Keratinocyte (primary cell): ENCODE results near the gene ZNF185. TPM values are rescaled to one million over a fixed set of nuclear protein-coding genes. Genes with fewer than 3 reads are reported as not detected.

Experiments
- DNase-seq: peaks from one replicate; pipeline ENCODE4 v3.0.0-alpha.2; 2011; ENCODE audit warnings: low read depth, missing footprints, low spot score
- FAIRE-seq: peaks from 2 replicates; lab custom pipeline; 2011; peaks lifted over from hg19 to GRCh38; lab: Jason Lieb, UNC
- H2AFZ ChIP-seq: 2 replicates; pipeline ENCODE4 v1.6.0; 2012; ENCODE audit warnings: low read length, control low read depth, inconsistent platforms; ENCODE audit not compliant: control insufficient read depth
- H3K27ac ChIP-seq: 2 replicates; pipeline ENCODE4 v1.5.1; 2011; ENCODE audit warnings: low read length; ENCODE audit not compliant: control insufficient read depth, insufficient read depth
- H3K27me3 ChIP-seq: 3 replicates; pipeline ENCODE4 v1.6.0; 2011; ENCODE audit warnings: low read length; ENCODE audit not compliant: control insufficient read depth, insufficient read depth; ENCODE audit errors: extremely low read depth
- H3K36me3 ChIP-seq, 2 experiments: 2 replicates in 1 of 2; 3 replicates in 1 of 2; pipeline ENCODE4 v1.5.1; 2011; ENCODE audit warnings: low read length in 2 of 2, mild to moderate bottlenecking in 1 of 2; ENCODE audit not compliant: control insufficient read depth in 2 of 2, insufficient read depth in 2 of 2; ENCODE audit errors: extremely low read depth in 1 of 2
- H3K4me1 ChIP-seq: 3 replicates; pipeline ENCODE4 v1.5.1; 2011; ENCODE audit warnings: low read length; ENCODE audit not compliant: control insufficient read depth, insufficient read depth; ENCODE audit errors: extremely low read depth
- H3K4me2 ChIP-seq: 3 replicates; pipeline ENCODE4 v1.6.0; 2011; ENCODE audit warnings: low read depth, low read length; ENCODE audit not compliant: control insufficient read depth, insufficient read depth; ENCODE audit errors: extremely low read depth
- H3K4me3 ChIP-seq, 3 experiments: fragments of 200-600 bp in 1 of 3; sonication (generic) in 1 of 3; 2 replicates in 2 of 3; 3 replicates in 1 of 3; pipeline ENCODE4 v1.5.1; 2011 to 2016; ENCODE audit warnings: low read length in 3 of 3, mild to moderate bottlenecking in 3 of 3, control low read depth in 2 of 3, inconsistent platforms in 1 of 3, low read depth in 1 of 3, mixed read lengths in 1 of 3, mixed run types in 1 of 3, moderate library complexity in 1 of 3; ENCODE audit not compliant: control insufficient read depth in 2 of 3, insufficient read depth in 2 of 3; ENCODE audit errors: extremely low read depth in 1 of 3
- H3K79me2 ChIP-seq: 2 replicates; pipeline ENCODE4 v1.6.0; 2012; ENCODE audit warnings: low read length; ENCODE audit not compliant: control insufficient read depth, insufficient read depth
- H3K9ac ChIP-seq: 3 replicates; pipeline ENCODE4 v1.6.0; 2011; ENCODE audit warnings: low read length; ENCODE audit not compliant: control insufficient read depth, insufficient read depth; ENCODE audit errors: extremely low read depth
- H3K9me1 ChIP-seq: 3 replicates; pipeline ENCODE4 v1.6.0; 2011; ENCODE audit warnings: low read length; ENCODE audit not compliant: control insufficient read depth, insufficient read depth; ENCODE audit errors: extremely low read depth
- H3K9me3 ChIP-seq: 2 replicates; pipeline ENCODE4 v1.5.1; 2012; ENCODE audit warnings: low read depth, low read length; ENCODE audit not compliant: control insufficient read depth
- H4K20me1 ChIP-seq: 3 replicates; pipeline ENCODE4 v1.6.0; 2011; ENCODE audit warnings: low read length; ENCODE audit not compliant: control insufficient read depth, insufficient read depth; ENCODE audit errors: extremely low read depth
- EZH2 ChIP-seq: IDR thresholded peaks from one replicate; pipeline ENCODE4 v1.6.1; 2012; ENCODE audit warnings: inconsistent platforms, mild to moderate bottlenecking, low read length, moderate library complexity
- dilution Hi-C: fragments of 300-500 bp; cut with MboI; formaldehyde crosslinking; loops from one replicate; pipeline ENCODE4 v1.7.0; 2020; ENCODE audit warnings: low sequenced_read_pairs; ENCODE audit not compliant: extremely low pct_ligation_motif_present
- polyA plus RNA-seq, 5 experiments: library from polyadenylated mRNA; depleted of rRNA in 3 of 5; stranded (reverse) in 3 of 5; stranded (forward) in 1 of 5; unstranded in 1 of 5; fragments of >200 nt; gene quantifications; 1 replicate in 1 of 5; 2 replicates in 3 of 5; 3 replicates in 1 of 5; pipeline versions ENCODE4 v1.2.1 to v1.2.3, GENCODE V29; 2011 to 2012; ENCODE audit warnings: missing spikeins in 2 of 5, low read depth in 1 of 5, low replicate concordance in 1 of 5
- TF ChIP-seq, protein P1 (sequence below), 3 experiments: IDR thresholded peaks in 1 of 3; conservative IDR thresholded peaks in 1 of 3; optimal IDR thresholded peaks in 1 of 3; 2 replicates in 2 of 3; 3 replicates in 1 of 3; pipeline versions ENCODE3 to v1.5.1; 2011; ENCODE audit warnings: low read length in 3 of 3, mild to moderate bottlenecking in 3 of 3, moderate library complexity in 2 of 3, control low read depth in 1 of 3, inconsistent platforms in 1 of 3; ENCODE audit not compliant: insufficient read depth in 2 of 3; ENCODE audit errors: extremely low read depth in 1 of 3

ZNF185 gene
- polyA plus RNA-seq, 1 donor (not counting 4 experiments of a cell fraction or from before 2014, with no cell fraction given), result 55.6 TPM

DNA sequence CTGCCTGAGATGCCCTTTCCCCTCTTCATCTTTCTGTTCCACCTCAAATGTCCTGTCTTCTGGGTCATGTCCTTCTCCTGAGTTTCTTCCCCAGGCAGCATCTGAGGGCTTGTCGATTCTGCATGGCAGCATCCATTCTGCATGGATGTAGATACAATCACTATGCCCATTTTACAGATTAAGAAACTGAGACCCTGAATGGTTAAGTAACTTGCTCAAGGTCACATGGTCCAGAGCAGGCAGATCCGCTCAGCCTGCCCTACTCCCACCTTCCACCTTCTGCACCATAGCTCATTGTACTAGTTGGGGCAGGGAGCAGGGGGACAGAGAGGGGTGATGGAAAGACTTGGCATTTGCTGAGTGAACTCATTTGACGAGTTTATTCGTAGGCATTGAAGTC, 32.0 kb downstream of the ZNF185 start:
- Histone ChIP-seq H3K9ac (no peak overlapping the region), H3K4me3 (no peak overlapping the region), H2AFZ (no peak overlapping the region), H3K4me2 (no peak overlapping the region), H3K9me3 (no peaks in the 10 kb centered on the region), H3K9me1 (no peaks in the 10 kb centered on the region), H3K36me3 (peaks cover 0 to 1% of the 10 kb centered on the region in 2 experiments), H3K79me2 (no peaks in the 10 kb centered on the region), H3K4me1 (peaks cover 3% of the 10 kb centered on the region), H3K27ac (no peak overlapping the region), H4K20me1 (no peaks in the 10 kb centered on the region), H3K27me3 (no peaks in the 10 kb centered on the region)
- FAIRE-seq (no peak), DNase-seq (no peak)
- dilution Hi-C loops, result no loop called here
- TF ChIP-seq, protein P1, sequence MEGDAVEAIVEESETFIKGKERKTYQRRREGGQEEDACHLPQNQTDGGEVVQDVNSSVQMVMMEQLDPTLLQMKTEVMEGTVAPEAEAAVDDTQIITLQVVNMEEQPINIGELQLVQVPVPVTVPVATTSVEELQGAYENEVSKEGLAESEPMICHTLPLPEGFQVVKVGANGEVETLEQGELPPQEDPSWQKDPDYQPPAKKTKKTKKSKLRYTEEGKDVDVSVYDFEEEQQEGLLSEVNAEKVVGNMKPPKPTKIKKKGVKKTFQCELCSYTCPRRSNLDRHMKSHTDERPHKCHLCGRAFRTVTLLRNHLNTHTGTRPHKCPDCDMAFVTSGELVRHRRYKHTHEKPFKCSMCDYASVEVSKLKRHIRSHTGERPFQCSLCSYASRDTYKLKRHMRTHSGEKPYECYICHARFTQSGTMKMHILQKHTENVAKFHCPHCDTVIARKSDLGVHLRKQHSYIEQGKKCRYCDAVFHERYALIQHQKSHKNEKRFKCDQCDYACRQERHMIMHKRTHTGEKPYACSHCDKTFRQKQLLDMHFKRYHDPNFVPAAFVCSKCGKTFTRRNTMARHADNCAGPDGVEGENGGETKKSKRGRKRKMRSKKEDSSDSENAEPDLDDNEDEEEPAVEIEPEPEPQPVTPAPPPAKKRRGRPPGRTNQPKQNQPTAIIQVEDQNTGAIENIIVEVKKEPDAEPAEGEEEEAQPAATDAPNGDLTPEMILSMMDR (optimal IDR thresholded peaks at IDR 0.05 in 1 of 3, IDR thresholded peaks at IDR 0.05 in 1 of 3, conservative IDR thresholded peaks at IDR 0.05 in 1 of 3; ENCODE audit: extremely low read depth in 1 of 3, insufficient read depth in 2 of 3, low read length in 3 of 3), result no peak
- TF ChIP-seq EZH2, result no peak

DNA sequence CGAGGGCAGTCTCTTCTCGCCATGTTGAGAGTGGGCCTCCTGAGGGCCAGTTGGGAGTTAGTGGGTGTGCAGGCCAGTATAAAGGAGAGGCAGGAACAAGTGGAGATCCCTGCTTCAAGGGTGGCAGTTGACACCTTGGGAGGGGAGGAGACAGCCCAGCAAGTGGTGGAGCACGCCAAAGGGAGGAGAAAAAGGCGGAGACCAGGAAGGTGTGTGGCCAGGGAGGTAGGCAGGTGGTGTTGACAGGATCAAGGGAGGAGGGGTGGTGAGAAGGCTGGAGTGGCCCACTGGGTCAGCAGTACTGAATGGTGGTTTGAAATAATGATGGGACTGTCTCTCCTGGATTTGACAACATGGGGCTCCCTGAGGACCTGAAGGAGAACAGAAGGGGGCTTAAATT, 32.6 kb downstream of the ZNF185 start:
- DNase-seq (no peak), FAIRE-seq (no peak)
- peaks cover 3% of the 10 kb centered on the region for H3K4me1 ChIP-seq
- no peak overlapping the region for H3K4me3 ChIP-seq
- H3K4me2 ChIP-seq, result no peak overlapping the region
- no peaks in the 10 kb centered on the region for H3K9me1 ChIP-seq
- H2AFZ ChIP-seq, result no peak overlapping the region
- H3K36me3 ChIP-seq, result peaks cover 0 to 1% of the 10 kb centered on the region in 2 experiments
- H4K20me1 ChIP-seq, result no peaks in the 10 kb centered on the region
- H3K9ac ChIP-seq, result no peak overlapping the region
- dilution Hi-C loops, result no loop called here
- no peaks in the 10 kb centered on the region for H3K27me3 ChIP-seq
- no peaks in the 10 kb centered on the region for H3K79me2 ChIP-seq
- no peak overlapping the region for H3K27ac ChIP-seq
- TF ChIP-seq EZH2, result no peak
- H3K9me3 ChIP-seq, result no peaks in the 10 kb centered on the region

DNA sequence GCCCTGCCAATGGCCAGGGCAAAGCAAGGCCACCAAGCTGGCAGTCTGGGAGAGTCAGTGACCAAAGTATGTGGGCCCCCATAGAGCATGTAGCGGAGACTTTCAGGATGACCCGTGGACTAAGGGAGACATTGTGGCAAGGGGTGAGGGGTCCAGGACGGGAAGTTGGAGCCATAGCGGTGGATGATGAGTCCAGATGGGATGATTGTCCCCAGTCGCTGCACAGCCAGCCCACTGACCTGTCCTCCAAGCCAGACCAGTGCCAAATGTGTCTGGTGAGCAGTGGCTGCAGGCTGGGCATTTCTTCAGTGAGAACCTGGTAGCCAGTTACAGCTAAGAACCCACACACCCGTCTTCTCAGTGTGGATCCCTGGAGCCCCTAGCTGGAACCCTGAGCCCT, 34.3 kb downstream of the ZNF185 start:
- H3K36me3 ChIP-seq, result peaks cover 0 to 1% of the 10 kb centered on the region in 2 experiments
- no peaks in the 10 kb centered on the region for H3K9me3 ChIP-seq
- H3K79me2 ChIP-seq, result no peaks in the 10 kb centered on the region
- no peak overlapping the region for H3K4me2 ChIP-seq
- FAIRE-seq, result no peak
- TF ChIP-seq EZH2, result no peak
- TF ChIP-seq, protein P1 (optimal IDR thresholded peaks at IDR 0.05 in 1 of 3, IDR thresholded peaks at IDR 0.05 in 1 of 3, conservative IDR thresholded peaks at IDR 0.05 in 1 of 3; ENCODE audit: extremely low read depth in 1 of 3, insufficient read depth in 2 of 3, low read length in 3 of 3), result no peak
- no peaks in the 10 kb centered on the region for H4K20me1 ChIP-seq
- H3K27ac ChIP-seq, result no peak overlapping the region
- no peak overlapping the region for H2AFZ ChIP-seq
- DNase-seq, result no peak
- no peaks in the 10 kb centered on the region for H3K4me1 ChIP-seq
- dilution Hi-C loops, result no loop called here
- H3K9ac ChIP-seq, result no peak overlapping the region
- no peaks in the 10 kb centered on the region for H3K9me1 ChIP-seq
- H3K4me3 ChIP-seq, result no peak overlapping the region
- no peaks in the 10 kb centered on the region for H3K27me3 ChIP-seq
